WTC11 (cell line): ENCODE data around the gene ZNF628. TPM values are rescaled to one million over a fixed set of nuclear protein-coding genes. Genes with fewer than 3 reads are reported as not detected.
"Not testable (repeated sequence)": the region's sequence is repeated elsewhere in the genome, so short reads cannot be mapped to it uniquely, and the experiment has no call there.

Source experiments
- ATAC-seq: fragments of 200-7000 bp; cut with Tn5 transposase; 2 replicates; pipeline ENCODE4 v1.10.0; 2021; ENCODE audit warnings: mild to moderate bottlenecking, moderate library complexity
- CTCF ChIA-PET: fragments of 300-600 bp; sonication (Branson Sonifier 250); formaldehyde crosslinking; loops from one replicate; lab custom pipeline; 2021; ENCODE audit warnings: antibody characterized with exemption; lab: Charles Lee
- POLR2A ChIA-PET: fragments of 350-600 bp; sonication (Branson Sonifier 250); formaldehyde crosslinking; loops from one replicate; lab custom pipeline; 2021; ENCODE audit warnings: antibody characterized with exemption; lab: Charles Lee
- DNase-seq: peaks from one replicate; pipeline ENCODE4 v3.0.0; 2021; ENCODE audit warnings: low spot score
- H3K27ac Mint-ChIP-seq: 2 replicates; pipeline ENCODE4 v1.8.0; 2021; ENCODE audit warnings: mixed read lengths
- H3K27me3 Mint-ChIP-seq: 2 replicates; pipeline ENCODE4 v1.8.0; 2021; ENCODE audit warnings: low read depth, mild to moderate bottlenecking, moderate library complexity, mixed read lengths
- H3K36me3 Mint-ChIP-seq: 2 replicates; pipeline ENCODE4 v1.8.0; 2021; ENCODE audit warnings: mixed read lengths
- H3K4me1 Mint-ChIP-seq: 2 replicates; pipeline ENCODE4 v1.8.0; 2022; ENCODE audit warnings: mixed read lengths
- H3K4me3 Mint-ChIP-seq: 2 replicates; pipeline ENCODE4 v1.8.0; 2021; ENCODE audit warnings: mild to moderate bottlenecking, moderate library complexity, mixed read lengths
- H3K9me3 Mint-ChIP-seq: 2 replicates; pipeline ENCODE4 v1.8.0; 2021; ENCODE audit warnings: mixed read lengths
- ATF1 ChIP-seq: sonication (generic); formaldehyde crosslinking; IDR thresholded peaks from 2 replicates; pipeline ENCODE4 v1.8.1; 2023; ENCODE audit warnings: mild to moderate bottlenecking, moderate library complexity, missing genetic modification reagents
- ATF3 ChIP-seq: sonication (generic); formaldehyde crosslinking; conservative IDR thresholded peaks from 2 replicates; pipeline ENCODE4 v1.8.1; 2022; ENCODE audit warnings: mild to moderate bottlenecking, missing genetic modification reagents
- ATF6 ChIP-seq: sonication (generic); formaldehyde crosslinking; IDR thresholded peaks from 2 replicates; pipeline ENCODE4 v1.8.1; 2023; ENCODE audit warnings: mild to moderate bottlenecking, missing genetic modification reagents
- CBFB ChIP-seq: sonication (generic); formaldehyde crosslinking; IDR thresholded peaks from 2 replicates; pipeline ENCODE4 v1.8.1; 2022; ENCODE audit warnings: mild to moderate bottlenecking, low read depth, missing genetic modification reagents
- CREM ChIP-seq: sonication (generic); formaldehyde crosslinking; IDR thresholded peaks from 2 replicates; pipeline ENCODE4 v1.8.1; 2022; ENCODE audit warnings: mild to moderate bottlenecking, missing genetic modification reagents, moderate library complexity
- E2F5 ChIP-seq: sonication (generic); formaldehyde crosslinking; IDR thresholded peaks from 2 replicates; pipeline ENCODE4 v1.8.1; 2022; ENCODE audit warnings: mild to moderate bottlenecking, moderate library complexity, missing genetic modification reagents
- ESRRA ChIP-seq: sonication (generic); formaldehyde crosslinking; IDR thresholded peaks from 2 replicates; pipeline ENCODE4 v1.8.1; 2022; ENCODE audit warnings: mild to moderate bottlenecking, missing genetic modification reagents, borderline replicate concordance
- FOXK1 ChIP-seq: sonication (generic); formaldehyde crosslinking; IDR thresholded peaks from 2 replicates; pipeline ENCODE4 v1.8.0; 2022; ENCODE audit warnings: mild to moderate bottlenecking, moderate library complexity, missing genetic modification reagents
- FOXP1 ChIP-seq: sonication (generic); formaldehyde crosslinking; IDR thresholded peaks from 2 replicates; pipeline ENCODE4 v1.8.0; 2022; ENCODE audit warnings: missing genetic modification reagents, mild to moderate bottlenecking, moderate library complexity, borderline replicate concordance
- GABPB1 ChIP-seq: sonication (generic); formaldehyde crosslinking; IDR thresholded peaks from 2 replicates; pipeline ENCODE4 v1.8.1; 2023; ENCODE audit warnings: mild to moderate bottlenecking, missing genetic modification reagents
- GRHL2 ChIP-seq: fragments of 250-450 bp; sonication (Bioruptor Pico); IDR thresholded peaks from 2 replicates; pipeline ENCODE4 v1.8.0; 2022; ENCODE audit warnings: mild to moderate bottlenecking, moderate library complexity; ENCODE audit not compliant: insufficient replicate concordance, severe bottlenecking
- MLX ChIP-seq: sonication (generic); formaldehyde crosslinking; IDR thresholded peaks from 2 replicates; pipeline ENCODE4 v1.8.1; 2023; ENCODE audit warnings: mild to moderate bottlenecking, missing genetic modification reagents, moderate library complexity
- MYBL2 ChIP-seq: sonication (generic); formaldehyde crosslinking; IDR thresholded peaks from 2 replicates; pipeline ENCODE4 v1.8.1; 2023; ENCODE audit warnings: mild to moderate bottlenecking, moderate library complexity, missing genetic modification reagents
- PRRX2 ChIP-seq: fragments of 250-450 bp; sonication (Bioruptor Pico); IDR thresholded peaks from 2 replicates; pipeline ENCODE4 v1.8.0; 2021; ENCODE audit warnings: mild to moderate bottlenecking
- RELA ChIP-seq: sonication (generic); formaldehyde crosslinking; IDR thresholded peaks from 2 replicates; pipeline ENCODE4 v1.8.1; 2022; ENCODE audit warnings: missing genetic modification reagents, mild to moderate bottlenecking, borderline replicate concordance
- ZNF138 ChIP-seq: sonication (generic); formaldehyde crosslinking; conservative IDR thresholded peaks from 2 replicates; pipeline ENCODE4 v1.8.1; 2022; ENCODE audit warnings: mild to moderate bottlenecking, moderate library complexity, missing genetic modification reagents
- ZNF219 ChIP-seq: sonication (generic); formaldehyde crosslinking; IDR thresholded peaks from 2 replicates; pipeline ENCODE4 v1.8.0; 2023; ENCODE audit warnings: missing genetic modification reagents, mild to moderate bottlenecking, borderline replicate concordance
- ZNF317 ChIP-seq: sonication (generic); formaldehyde crosslinking; IDR thresholded peaks from 2 replicates; pipeline ENCODE4 v1.8.1; 2023; ENCODE audit warnings: low read depth, mild to moderate bottlenecking, moderate library complexity, missing genetic modification reagents, borderline replicate concordance
- ZNF423 ChIP-seq: fragments of 250-450 bp; sonication (Bioruptor Pico); IDR thresholded peaks from 2 replicates; pipeline ENCODE4 v2.1.2; 2022; ENCODE audit warnings: mild to moderate bottlenecking, moderate library complexity
- ZNF512 ChIP-seq: sonication (generic); formaldehyde crosslinking; IDR thresholded peaks from 2 replicates; pipeline ENCODE4 v1.8.1; 2022; ENCODE audit warnings: missing genetic modification reagents, borderline replicate concordance
- total RNA-seq: library from RNA; stranded (reverse); gene quantifications from 3 replicates; pipeline ENCODE4 v1.2.3, GENCODE V29; 2021

Gene ZNF628
- total RNA-seq, 1 experiment from 2014 or later = 23.6 TPM

- CTCF ChIA-PET = interaction anchor here (1.2 to 13.5 kb wide), 3 partner anchors 9 to 27 kb away, joined by 3 to 96 read pairs (median 4); partner anchors contain the start of gene NAT14
- Mint-ChIP-seq H3K4me3 (no peak overlapping the region), H3K4me1 (no peaks in the 10 kb centered on the region; the same call in 1 of the 2 replicates), H3K27ac (no peak overlapping the region), H3K9me3 (no peaks in the 10 kb centered on the region), H3K36me3 (no peaks in the 10 kb centered on the region), H3K27me3 (peaks cover 23% of the 10 kb centered on the region)
- DNase-seq = no peak
- ATAC-seq = no peak
- TF ChIP-seq ESRRA (CRISPR knock-in tag) (no peak), PRRX2 (no peak), ZNF219 (CRISPR knock-in tag) (no peak), ZNF317 (CRISPR knock-in tag) (no peak)
- POLR2A ChIA-PET = no interaction called here
Observed at GRCh38 chr19:55494172-55494761, 17.9 kb downstream of the ZNF628 start.

GRCh38 chr19:55495646-55496349 is 19.4 kb downstream of the ZNF628 start:
- Mint-ChIP-seq H3K4me3 (no peak overlapping the region), H3K27ac (no peak overlapping the region), H3K4me1 (no peaks in the 10 kb centered on the region; the same call in 1 of the 2 replicates), H3K9me3 (no peaks in the 10 kb centered on the region), H3K27me3 (peaks cover 37% of the 10 kb centered on the region), H3K36me3 (no peaks in the 10 kb centered on the region)
- ChIA-PET POLR2A (interaction anchor here (1.3 kb wide), 1 partner anchor 110 kb away, joined by 3 read pairs; no protein-coding TSS in a partner anchor), CTCF (interaction anchor here (1.3 to 1.6 kb wide), 2 partner anchors 8 to 28 kb away, joined by 4 to 5 read pairs; no protein-coding TSS in a partner anchor)
- TF ChIP-seq ATF1 (CRISPR knock-in tag) (no peak), MYBL2 (CRISPR knock-in tag) (no peak), ZNF512 (CRISPR knock-in tag) (no peak), ZNF219 (CRISPR knock-in tag) (no peak), GRHL2 (CRISPR knock-in tag) (no peak), ZNF423 (CRISPR knock-in tag) (no peak), FOXK1 (CRISPR knock-in tag) (no peak), GABPB1 (CRISPR knock-in tag) (no peak), ATF3 (no peak), CREM (CRISPR knock-in tag) (no peak), RELA (no peak)
- no peak for ATAC-seq
- DNase-seq = no peak

GRCh38 chr19:55496820-55497219 is 20.4 kb downstream of the ZNF628 start:
- H3K4me3 Mint-ChIP-seq, DNase-seq, H3K36me3 Mint-ChIP-seq, H3K27ac Mint-ChIP-seq, H3K9me3 Mint-ChIP-seq, ATAC-seq, H3K4me1 Mint-ChIP-seq: not testable (repeated sequence)
- POLR2A ChIA-PET = interaction anchor here (1.3 kb wide), 1 partner anchor 109 kb away, joined by 3 read pairs; no protein-coding TSS in a partner anchor
- CTCF ChIA-PET = interaction anchor here (2.4 kb wide), 1 partner anchor 29 kb away, joined by 13 read pairs; no protein-coding TSS in a partner anchor
- peaks cover 48% of the 10 kb centered on the region for H3K27me3 Mint-ChIP-seq

- no peak for DNase-seq
- peaks cover 54% of the 10 kb centered on the region for H3K27me3 Mint-ChIP-seq
- H3K27ac Mint-ChIP-seq = no peak overlapping the region
- peaks cover 4% of the 10 kb centered on the region; the same call in 1 of the 2 replicates for H3K9me3 Mint-ChIP-seq
- ChIA-PET POLR2A (interaction anchor here (1.2 kb wide), 1 partner anchor 11 kb away, joined by 5 read pairs; no protein-coding TSS in a partner anchor), CTCF (interaction anchor here (0.9 to 2.4 kb wide), 3 partner anchors 21 to 108 kb away, joined by 3 to 13 read pairs (median 5); no protein-coding TSS in a partner anchor)
- no peak for ATAC-seq
- no peaks in the 10 kb centered on the region; the same call in 1 of the 2 replicates for H3K4me1 Mint-ChIP-seq
- H3K4me3 Mint-ChIP-seq = no peak overlapping the region
- H3K36me3 Mint-ChIP-seq = no peaks in the 10 kb centered on the region
- TF ChIP-seq ZNF138 = no peak
- no peak for TF ChIP-seq MLX
- TF ChIP-seq MYBL2 (CRISPR knock-in tag) = no peak
- no peak for TF ChIP-seq CBFB (CRISPR knock-in tag)
- no peak for TF ChIP-seq ATF6 (CRISPR knock-in tag)
- TF ChIP-seq E2F5 = no peak
- no peak for TF ChIP-seq FOXP1 (CRISPR knock-in tag)
Observed at GRCh38 chr19:55497763-55498162, 21.3 kb downstream of the ZNF628 start.
